ENCODE data around the gene RUNX2. TPM values are rescaled to one million over a fixed set of nuclear protein-coding genes. Genes with fewer than 3 reads are reported as not detected.
A peak's percentile ranks its signal among the peaks of the same experiment; 100 is the strongest.

RUNX2 gene
- total RNA-seq, 1 donor from 2014 or later = 0.09 TPM

DNA sequence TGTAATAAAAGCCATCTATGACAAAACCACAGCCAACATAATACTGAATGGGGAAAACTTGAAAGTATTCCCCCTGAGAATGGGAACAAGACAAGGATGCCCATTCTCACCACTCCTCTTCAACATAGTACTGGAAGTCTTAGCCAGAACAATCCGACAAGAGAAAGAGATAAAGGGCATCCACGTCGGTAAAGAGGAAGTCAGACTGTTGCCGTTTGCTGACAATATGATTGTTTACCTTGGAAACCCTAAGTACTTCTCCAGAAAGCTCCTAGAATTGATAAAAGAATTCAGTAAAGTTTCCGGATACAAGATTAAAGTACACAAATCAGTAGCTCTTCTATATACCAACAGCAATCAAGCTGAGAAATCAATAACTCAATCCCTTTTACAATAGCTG is 14.0 kb upstream of the RUNX2 start:
- TF ChIP-seq EZH2phosphoT487 (IDR thresholded peaks at IDR 0.05) (no peak), EZH2 (IDR thresholded peaks at IDR 0.05) (no peak)
- no peaks in the 10 kb centered on the region for H3K27me3 ChIP-seq
- no peak overlapping the region for H3K27ac ChIP-seq
- DNase-seq (ENCODE audit: low spot score) = no peak
- no peak overlapping the region for H3K4me3 Mint-ChIP-seq
- no peak overlapping the region for H3K4me2 ChIP-seq
- peaks cover 4% of the 10 kb centered on the region for H3K79me2 ChIP-seq (ENCODE audit: low read depth)
- no peak overlapping the region for H2AFZ ChIP-seq (replicated peaks)
- peaks cover 5% of the 10 kb centered on the region for H3K9me3 ChIP-seq (ENCODE audit: low read depth)
- no peak overlapping the region for H3K27ac Mint-ChIP-seq
- H3K4me1 Mint-ChIP-seq = no peaks in the 10 kb centered on the region
- H3K36me3 ChIP-seq = peaks cover 4% of the 10 kb centered on the region
- no peaks in the 10 kb centered on the region for H3K27me3 Mint-ChIP-seq (ENCODE audit: insufficient read depth, low read depth)
- no peaks in the 10 kb centered on the region for H3F3A ChIP-seq (ENCODE audit: low read depth)
- peaks cover 23% of the 10 kb centered on the region for H3K36me3 Mint-ChIP-seq
- H4K20me1 ChIP-seq (ENCODE audit: low read depth) = no peaks in the 10 kb centered on the region
- peaks cover 20% of the 10 kb centered on the region for H3K9me3 Mint-ChIP-seq
- H3K4me1 ChIP-seq = no peaks in the 10 kb centered on the region
- H3K9ac ChIP-seq = no peak overlapping the region
- no peak overlapping the region for H3K4me3 ChIP-seq

- Histone ChIP-seq H4K20me1 (ENCODE audit: low read depth) (no peaks in the 10 kb centered on the region), H3K27ac (no peak overlapping the region), H3K9me3 (ENCODE audit: low read depth) (no peaks in the 10 kb centered on the region), H3F3A (ENCODE audit: low read depth) (no peaks in the 10 kb centered on the region), H3K36me3 (peaks cover 4% of the 10 kb centered on the region), H3K4me2 (no peak overlapping the region), H3K9ac (no peak overlapping the region), H3K27me3 (no peaks in the 10 kb centered on the region), H2AFZ (replicated peaks) (no peak overlapping the region), H3K79me2 (ENCODE audit: low read depth) (no peaks in the 10 kb centered on the region), H3K4me1 (no peaks in the 10 kb centered on the region), H3K4me3 (no peak overlapping the region)
- no peak for DNase-seq (ENCODE audit: low spot score)
- peaks cover 12% of the 10 kb centered on the region for H3K36me3 Mint-ChIP-seq
- H3K27ac Mint-ChIP-seq = no peak overlapping the region
- TF ChIP-seq CTCF (IDR thresholded peaks at IDR 0.05) (no peak), EZH2 (IDR thresholded peaks at IDR 0.05) (no peak), EZH2phosphoT487 (IDR thresholded peaks at IDR 0.05) (no peak)
- H3K27me3 Mint-ChIP-seq (ENCODE audit: insufficient read depth, low read depth) = no peaks in the 10 kb centered on the region
- H3K9me3 Mint-ChIP-seq = peaks cover 11% of the 10 kb centered on the region
- H3K4me3 Mint-ChIP-seq = no peak overlapping the region
- no peaks in the 10 kb centered on the region for H3K4me1 Mint-ChIP-seq
Observed at GRCh38 chr6:45320349-45320748, 7.8 kb upstream of the RUNX2 start.

DNA sequence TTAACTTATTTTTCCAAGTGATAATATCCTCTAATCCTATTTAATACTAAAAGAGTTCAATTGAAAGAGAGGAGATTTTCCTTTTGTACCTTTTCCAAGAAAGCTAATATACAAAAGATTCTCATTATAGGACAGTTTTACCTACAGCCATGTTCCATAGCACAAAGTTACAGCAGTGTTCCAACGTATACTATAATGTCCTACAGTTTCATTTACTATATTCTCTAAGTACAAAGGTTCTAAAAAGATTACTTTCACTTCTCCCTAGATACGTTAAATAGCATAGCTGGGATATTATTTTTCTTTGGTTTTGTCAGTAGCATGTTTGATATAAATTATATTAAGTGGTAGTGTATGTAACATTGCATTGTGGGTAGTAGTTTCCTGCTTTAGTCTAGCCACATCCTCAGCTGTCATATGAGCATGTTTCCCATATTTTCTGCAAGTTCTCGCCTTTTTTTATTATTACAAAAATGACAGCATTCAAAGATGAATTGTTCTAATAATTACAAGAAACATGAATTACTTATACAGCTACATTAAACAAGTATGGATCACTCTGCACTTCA is 4.4 kb upstream of the RUNX2 start:
- no peak for DNase-seq (ENCODE audit: low spot score)
- Histone ChIP-seq H3K4me2 (no peak overlapping the region), H3K36me3 (no peaks in the 10 kb centered on the region), H3K79me2 (ENCODE audit: low read depth) (no peaks in the 10 kb centered on the region), H3K9me3 (ENCODE audit: low read depth) (no peaks in the 10 kb centered on the region), H3F3A (ENCODE audit: low read depth) (no peaks in the 10 kb centered on the region), H3K27me3 (no peaks in the 10 kb centered on the region), H3K9ac (no peak overlapping the region), H4K20me1 (ENCODE audit: low read depth) (no peaks in the 10 kb centered on the region), H2AFZ (replicated peaks) (no peak overlapping the region), H3K27ac (no peak overlapping the region), H3K4me3 (no peak overlapping the region), H3K4me1 (peaks cover 15% of the 10 kb centered on the region)
- Mint-ChIP-seq H3K27ac (no peak overlapping the region), H3K4me3 (no peak overlapping the region), H3K9me3 (no peaks in the 10 kb centered on the region), H3K4me1 (peaks cover 14% of the 10 kb centered on the region), H3K27me3 (ENCODE audit: insufficient read depth, low read depth) (no peaks in the 10 kb centered on the region), H3K36me3 (no peaks in the 10 kb centered on the region)
- TF ChIP-seq CTCF (IDR thresholded peaks at IDR 0.05) = no peak
- no peak for TF ChIP-seq EZH2 (IDR thresholded peaks at IDR 0.05)
- TF ChIP-seq EZH2phosphoT487 (IDR thresholded peaks at IDR 0.05) = no peak

GRCh38 chr6:45326698-45327417 is 1.3 kb upstream of the RUNX2 start:
- no peaks in the 10 kb centered on the region for H3K79me2 ChIP-seq (ENCODE audit: low read depth)
- Mint-ChIP-seq H3K27me3 (ENCODE audit: insufficient read depth, low read depth) (no peaks in the 10 kb centered on the region), H3K4me1 (peaks cover 14% of the 10 kb centered on the region), H3K9me3 (no peaks in the 10 kb centered on the region), H3K36me3 (no peaks in the 10 kb centered on the region), H3K27ac (no peak overlapping the region), H3K4me3 (no peak overlapping the region)
- peak; percentile 21 for DNase-seq (ENCODE audit: low spot score)
- H3K9me3 ChIP-seq (ENCODE audit: low read depth) = no peaks in the 10 kb centered on the region
- H3K4me3 ChIP-seq = no peak overlapping the region
- no peak overlapping the region for H3K27ac ChIP-seq
- no peaks in the 10 kb centered on the region for H3K36me3 ChIP-seq
- H3K9ac ChIP-seq = no peak overlapping the region
- no peaks in the 10 kb centered on the region for H4K20me1 ChIP-seq (ENCODE audit: low read depth)
- peaks cover 15% of the 10 kb centered on the region for H3K4me1 ChIP-seq
- no peaks in the 10 kb centered on the region for H3K27me3 ChIP-seq
- no peaks in the 10 kb centered on the region for H3F3A ChIP-seq (ENCODE audit: low read depth)
- no peak overlapping the region for H3K4me2 ChIP-seq
- H2AFZ ChIP-seq (replicated peaks) = no peak overlapping the region
- TF ChIP-seq EZH2 (IDR thresholded peaks at IDR 0.05) (no peak), CTCF (IDR thresholded peaks at IDR 0.05) (no peak), EZH2phosphoT487 (IDR thresholded peaks at IDR 0.05) (no peak)
